Urothelium cell line (cell line): Measurements from ENCODE around the gene AMMECR1.

Experiments used
- DNase-seq: peaks from one replicate; pipeline ENCODE4 v3.0.0; 2011; ENCODE audit warnings: low spot score, mixed read lengths
- FAIRE-seq: peaks from 2 replicates; lab custom pipeline; 2011; peaks lifted over from hg19 to GRCh38; lab: Jason Lieb, UNC

Gene AMMECR1

GRCh38 chrX:110214684-110215083, 103.2 kb downstream of the AMMECR1 start:
- DNase-seq (no peak), FAIRE-seq (no peak)

DNA sequence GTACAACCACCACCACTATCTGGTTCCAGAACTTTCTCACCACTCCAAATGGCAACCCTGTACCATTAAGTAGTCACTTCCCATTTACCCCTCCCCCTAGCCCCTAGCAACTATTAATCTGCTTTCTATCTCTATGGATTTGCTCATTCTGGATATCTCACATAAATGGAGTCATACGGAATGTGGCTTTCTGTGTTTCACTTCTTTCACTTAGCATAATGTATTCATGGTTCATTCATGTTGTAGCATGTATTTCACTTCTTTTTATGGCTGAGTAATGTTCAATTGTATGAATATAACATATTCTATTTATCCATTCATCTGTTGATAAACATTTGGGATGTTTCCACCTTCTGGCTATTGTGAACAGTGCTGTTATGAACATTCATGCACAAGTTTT, 104.7 kb downstream of the AMMECR1 start:
- no peak for FAIRE-seq
- no peak for DNase-seq

- no peak for FAIRE-seq
- DNase-seq = no peak
Measured at GRCh38 chrX:110212299-110212698, 105.6 kb downstream of the AMMECR1 start.

- DNase-seq (no peak), FAIRE-seq (no peak)
Measured at GRCh38 chrX:110211340-110211739, 106.5 kb downstream of the AMMECR1 start.

- DNase-seq = peak; percentile 6
- no peak for FAIRE-seq
Measured at GRCh38 chrX:110210417-110211139, 107.3 kb downstream of the AMMECR1 start.

GRCh38 chrX:110208092-110208491, 109.8 kb downstream of the AMMECR1 start:
- FAIRE-seq (no peak), DNase-seq (no peak)

DNA sequence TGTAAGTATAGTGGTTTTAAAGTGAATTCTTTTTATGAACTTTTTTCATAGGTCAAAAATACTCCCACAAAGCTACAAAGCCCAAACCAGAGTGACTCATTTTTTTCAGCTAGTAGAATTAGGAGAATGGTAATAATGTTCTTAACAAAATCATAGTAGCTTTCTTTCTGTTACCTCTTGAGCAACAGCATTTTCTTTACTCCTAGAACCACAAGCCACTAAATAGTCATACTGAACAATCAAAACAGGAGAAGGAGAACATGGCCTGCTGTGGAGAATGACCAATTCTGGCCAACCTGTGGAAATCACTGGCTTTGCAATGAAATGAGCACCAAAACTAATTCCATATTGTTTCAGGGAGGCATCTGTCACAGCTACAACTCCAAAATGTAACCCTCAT, 112.9 kb downstream of the AMMECR1 start:
- DNase-seq (no peak), FAIRE-seq (no peak)

DNA sequence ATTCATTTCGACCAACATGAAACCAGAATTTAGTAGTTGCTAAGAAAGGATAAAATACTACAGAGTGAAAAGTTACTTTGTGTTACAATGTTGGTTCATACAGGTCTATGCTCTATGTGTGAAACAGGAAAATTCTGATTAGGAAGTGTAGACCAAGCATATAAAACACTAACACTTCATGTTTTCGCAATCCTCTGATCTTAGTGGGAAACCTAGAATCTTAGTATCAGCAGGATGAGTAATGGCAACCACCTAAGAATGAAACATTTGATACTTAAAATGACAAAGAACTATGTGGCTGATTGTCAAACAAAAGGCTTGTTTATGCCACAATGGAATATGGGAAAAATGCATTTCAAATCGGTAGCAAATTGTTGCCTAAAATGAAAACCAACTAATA, 116.1 kb downstream of the AMMECR1 start:
- DNase-seq (no peak), FAIRE-seq (no peak)

DNA sequence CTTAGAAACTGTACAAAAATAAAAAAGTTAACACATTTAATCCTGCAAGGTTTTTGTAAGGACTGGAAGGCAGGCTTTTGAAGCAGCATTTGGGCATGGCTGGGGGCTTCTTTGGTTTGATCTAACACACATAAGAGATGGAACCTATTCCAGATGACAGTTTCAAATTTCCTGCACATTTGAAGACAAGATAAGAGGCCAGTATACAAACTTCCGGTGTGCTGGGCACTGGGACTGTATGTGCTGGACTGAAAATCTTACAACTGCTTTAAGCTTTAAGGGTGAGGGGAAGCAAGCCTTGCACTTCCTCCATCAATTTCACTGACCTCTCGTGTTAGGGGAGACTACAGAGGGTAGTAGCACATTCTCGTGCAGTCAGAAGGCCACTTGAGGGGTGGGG, 122.9 kb downstream of the AMMECR1 start:
- no peak for DNase-seq
- no peak for FAIRE-seq

GRCh38 chrX:110192516-110192915, 125.4 kb downstream of the AMMECR1 start:
- no peak for FAIRE-seq
- no peak for DNase-seq

DNA sequence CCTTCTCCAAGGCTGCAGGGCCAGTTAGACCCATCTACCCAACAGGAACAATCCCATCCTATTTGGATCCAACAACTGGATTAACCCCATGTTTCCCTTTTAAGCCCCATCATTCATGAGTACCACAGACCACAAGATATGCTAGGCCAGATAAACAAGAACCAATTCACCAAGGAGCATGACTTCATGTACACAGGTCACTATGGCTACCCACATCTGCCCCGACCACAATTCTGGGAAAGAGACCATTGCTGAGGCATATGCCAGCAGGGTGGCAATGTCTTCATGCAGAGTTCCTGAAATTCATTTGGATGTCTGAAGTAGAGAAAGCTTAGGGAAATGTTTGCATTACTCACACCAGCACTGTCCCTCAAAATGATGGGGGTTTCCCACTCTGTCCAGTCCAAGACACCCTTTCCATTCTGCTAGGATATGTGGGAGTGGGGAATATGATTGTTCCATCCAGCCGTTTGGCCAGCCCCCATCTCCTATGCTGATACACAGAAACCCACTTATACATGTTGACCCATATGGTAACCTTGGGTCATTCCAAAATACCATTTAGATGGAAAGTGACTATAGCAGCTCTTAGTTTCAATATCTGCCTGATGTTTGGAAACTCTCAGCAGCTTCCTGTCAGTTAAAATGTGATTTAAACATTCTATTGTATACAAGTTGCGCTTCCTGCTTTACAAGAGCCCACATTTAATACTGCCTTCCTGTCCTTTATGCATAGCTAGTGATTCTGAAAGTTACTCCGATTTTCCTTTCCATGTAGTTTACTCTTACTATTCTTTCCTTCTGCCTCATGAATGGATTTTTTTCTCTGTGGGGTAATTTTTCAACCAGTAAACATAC, 129.0 kb downstream of the AMMECR1 start:
- DNase-seq (no peak), FAIRE-seq (no peak)

GRCh38 chrX:110183314-110183713, 134.6 kb downstream of the AMMECR1 start:
- FAIRE-seq = no peak
- DNase-seq = no peak

GRCh38 chrX:110182865-110183264, 135.0 kb downstream of the AMMECR1 start:
- FAIRE-seq (no peak), DNase-seq (no peak)

- DNase-seq = no peak
- no peak for FAIRE-seq
Measured at GRCh38 chrX:110182362-110182761, 135.5 kb downstream of the AMMECR1 start.

GRCh38 chrX:110181459-110182137, 136.3 kb downstream of the AMMECR1 start:
- DNase-seq = no peak
- no peak for FAIRE-seq

GRCh38 chrX:110180928-110181310, 137.0 kb downstream of the AMMECR1 start:
- FAIRE-seq (no peak), DNase-seq (peak; percentile 7)

DNA sequence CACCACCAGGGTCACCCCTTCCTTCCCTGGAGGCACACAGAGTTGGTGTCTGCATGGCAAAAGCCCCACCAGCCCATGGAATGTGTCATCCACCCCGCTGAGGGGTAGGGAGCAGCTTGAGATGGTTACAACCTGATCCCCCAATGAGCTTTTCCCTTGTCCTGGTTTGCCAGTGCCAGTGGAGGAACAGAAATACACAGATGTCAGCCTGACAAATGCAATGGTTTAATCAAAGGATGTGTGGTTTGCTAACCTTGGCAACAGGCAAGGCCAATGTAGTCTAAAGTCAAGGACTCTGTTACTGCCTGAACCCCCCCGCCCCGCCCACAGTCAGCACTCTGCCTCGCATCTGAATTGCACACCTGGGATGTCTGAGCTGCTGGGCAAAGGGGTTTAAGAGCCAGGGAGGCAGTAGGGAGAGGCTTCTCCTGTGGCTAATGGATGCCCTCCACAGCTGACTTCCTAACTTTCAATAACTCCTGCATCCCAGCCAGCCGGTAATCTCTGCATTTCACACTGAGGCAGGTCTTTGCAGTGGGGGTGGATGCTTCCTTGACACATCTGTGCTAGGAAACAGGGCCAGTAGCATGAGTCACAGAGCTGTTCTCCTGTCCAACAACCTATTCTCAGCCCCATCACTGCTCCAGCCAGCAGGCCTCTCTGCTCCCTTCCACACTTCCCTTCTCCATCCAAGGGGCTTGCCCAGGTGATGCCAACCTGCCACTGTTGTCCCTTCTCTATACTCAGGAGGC, 137.5 kb downstream of the AMMECR1 start:
- FAIRE-seq (no peak), DNase-seq (peak; percentile 39)

DNA sequence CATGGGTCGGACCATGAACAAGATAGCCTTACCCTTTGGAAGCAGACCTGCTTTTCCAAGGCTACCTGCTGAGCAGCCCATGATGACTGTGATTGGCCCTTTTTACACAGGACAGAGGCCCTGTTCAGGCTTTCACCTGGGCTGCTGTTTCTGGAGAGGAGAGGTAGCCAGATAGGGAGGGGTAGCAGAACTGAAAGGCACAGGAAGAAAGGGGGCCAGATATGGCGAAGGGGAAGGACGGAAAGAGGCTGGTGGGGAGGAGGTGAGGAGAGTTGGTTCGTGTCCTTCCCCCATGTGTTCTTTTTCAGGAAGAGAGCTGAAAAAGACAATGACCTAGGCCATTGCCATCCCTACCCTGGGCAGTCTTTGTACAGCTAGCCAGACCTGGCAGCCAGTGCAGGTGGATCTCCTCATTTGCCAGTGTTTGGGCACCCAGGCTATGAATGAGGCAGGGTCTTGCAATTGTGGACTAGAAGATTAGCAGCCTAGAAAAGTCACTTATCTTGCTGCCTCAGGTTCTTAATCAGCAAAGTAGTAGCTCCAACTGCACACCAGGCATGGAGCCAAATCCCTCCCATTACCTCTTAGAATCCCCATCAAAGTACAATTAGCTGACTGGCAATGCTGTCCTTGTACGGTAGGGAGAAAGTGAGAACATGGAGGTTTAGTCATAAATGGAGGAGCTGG, 139.6 kb downstream of the AMMECR1 start:
- DNase-seq (no peak), FAIRE-seq (no peak)

DNA sequence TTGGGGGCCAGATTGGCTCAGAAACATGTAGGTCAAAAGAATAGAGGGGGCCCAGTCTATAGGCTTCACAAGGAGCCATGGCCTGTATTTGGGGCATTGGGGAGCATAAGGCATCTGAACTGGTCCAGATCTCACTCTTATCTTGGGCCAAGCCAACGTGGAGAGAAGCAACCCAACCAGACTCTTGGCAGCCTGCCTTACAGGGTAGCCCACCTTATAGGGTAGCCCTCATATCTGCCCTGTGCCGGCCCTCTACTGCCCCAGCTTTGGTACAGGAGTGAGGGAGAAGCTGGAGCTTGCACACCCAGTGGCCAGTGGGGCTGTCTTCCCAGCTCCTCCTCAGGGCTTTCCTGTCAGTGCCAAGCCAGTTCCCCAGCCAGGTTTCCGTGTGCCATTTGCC, 142.2 kb downstream of the AMMECR1 start:
- DNase-seq = no peak
- no peak for FAIRE-seq

DNA sequence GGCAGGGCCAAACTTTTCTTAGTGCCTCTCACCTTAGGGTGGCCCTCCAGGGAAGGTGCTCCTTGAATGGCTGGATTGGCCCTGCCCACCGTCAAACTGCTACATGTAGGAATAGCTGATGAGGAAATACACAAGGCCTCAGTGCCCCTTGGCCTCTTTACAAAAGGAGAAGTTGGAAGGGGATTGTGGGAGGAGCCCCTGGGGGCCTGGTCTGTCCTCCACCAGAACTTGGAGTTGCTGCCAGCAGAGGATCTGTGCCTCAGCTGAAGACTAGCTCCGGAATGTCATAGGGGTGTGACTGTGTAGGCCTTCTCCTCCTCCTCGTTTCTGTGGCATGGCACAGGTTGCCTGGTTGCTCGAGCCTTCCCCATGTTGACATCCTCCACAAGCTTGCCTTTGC, 142.7 kb downstream of the AMMECR1 start:
- DNase-seq (no peak), FAIRE-seq (no peak)
